Ovary (tissue), 3 donors: ENCODE measurements around the gene HOXB1.

Source experiments
- CTCF ChIP-seq, 3 donors: fragments of 450-650 bp in 2 of 3; fragments of 200-600 bp in 1 of 3; IDR thresholded peaks; one replicate each; pipeline versions ENCODE4 v1.5.1 to v1.8.0; 2016 to 2022; ENCODE audit warnings: antibody characterized with exemption in 3 of 3, mild to moderate bottlenecking in 1 of 3
- POLR2A ChIP-seq: fragments of 450-650 bp; IDR thresholded peaks from one replicate; pipeline ENCODE4 v1.6.1; 2017; ENCODE audit warnings: antibody characterized with exemption, mild to moderate bottlenecking, moderate library complexity
- donor health status: DM: no; HTN: no; CAD: no.

- TF ChIP-seq CTCF (IDR thresholded peaks at IDR 0.05): no peak
- TF ChIP-seq POLR2A: no peak
These were observed 3.3 kb downstream of the HOXB1 start for GRCh38 chr17:48527547-48527932.
